Duodenal mucosa (tissue), 2 donors: ENCODE measurements around the gene NDUFAF2.

ENCODE experiments used
- H3K27ac ChIP-seq: one replicate; pipeline ENCODE4 v1.7.0; 2013; ENCODE audit warnings: low read depth, low read length
- H3K27me3 ChIP-seq, 2 donors: one replicate each; pipeline ENCODE4 v1.7.0; 2013; ENCODE audit warnings: low read length in 2 of 2, control low read depth in 1 of 2; ENCODE audit not compliant: insufficient read depth in 2 of 2, control insufficient read depth in 1 of 2
- H3K36me3 ChIP-seq, 2 donors: one replicate each; pipeline ENCODE4 v1.7.0; 2013; ENCODE audit warnings: low read length in 2 of 2, control low read depth in 1 of 2; ENCODE audit not compliant: insufficient read depth in 2 of 2, control insufficient read depth in 1 of 2
- H3K4me1 ChIP-seq, 2 donors: one replicate each; pipeline ENCODE4 v1.7.0; 2013; ENCODE audit warnings: low read length in 2 of 2, control low read depth in 1 of 2; ENCODE audit not compliant: insufficient read depth in 2 of 2, control insufficient read depth in 1 of 2
- H3K4me3 ChIP-seq, 2 donors: one replicate each; pipeline ENCODE4 v1.7.0; 2013; ENCODE audit warnings: low read length in 2 of 2, low read depth in 1 of 2
- H3K9ac ChIP-seq, 2 donors: one replicate each; pipeline ENCODE4 v1.7.0; 2013; ENCODE audit warnings: low read length in 2 of 2, low read depth in 1 of 2
- H3K9me3 ChIP-seq, 2 donors: one replicate each; pipeline ENCODE4 v1.7.0; 2013; ENCODE audit warnings: low read length in 2 of 2, control low read depth in 1 of 2; ENCODE audit not compliant: control insufficient read depth in 1 of 2

NDUFAF2 gene

GRCh38 chr5:60955239-60955638, 10.2 kb downstream of the NDUFAF2 start:
- Histone ChIP-seq H3K4me3 (no peak overlapping the region), H3K4me1 (no peaks in the 10 kb centered on the region), H3K36me3 (no peaks in the 10 kb centered on the region), H3K9me3 (peaks cover 0 to 7% of the 10 kb centered on the region in 2 donors), H3K9ac (no peak overlapping the region), H3K27me3 (no peaks in the 10 kb centered on the region), H3K27ac (no peak overlapping the region)

- no peaks in the 10 kb centered on the region for H3K4me1 ChIP-seq
- no peak overlapping the region for H3K9ac ChIP-seq
- H3K9me3 ChIP-seq = peaks cover 0 to 7% of the 10 kb centered on the region in 2 donors
- no peak overlapping the region for H3K27ac ChIP-seq
- no peaks in the 10 kb centered on the region for H3K36me3 ChIP-seq
- H3K4me3 ChIP-seq = no peak overlapping the region
- no peaks in the 10 kb centered on the region for H3K27me3 ChIP-seq
Observed at GRCh38 chr5:60958088-60958487, 13.1 kb downstream of the NDUFAF2 start.

GRCh38 chr5:60958712-60959111, 13.7 kb downstream of the NDUFAF2 start:
- no peaks in the 10 kb centered on the region for H3K36me3 ChIP-seq
- H3K4me1 ChIP-seq = no peaks in the 10 kb centered on the region
- no peaks in the 10 kb centered on the region for H3K27me3 ChIP-seq
- H3K4me3 ChIP-seq = no peak overlapping the region
- peaks cover 0 to 7% of the 10 kb centered on the region in 2 donors for H3K9me3 ChIP-seq
- no peak overlapping the region for H3K9ac ChIP-seq
- H3K27ac ChIP-seq = no peak overlapping the region

GRCh38 chr5:60959156-60959555, 14.2 kb downstream of the NDUFAF2 start:
- Histone ChIP-seq H3K9ac (no peak overlapping the region), H3K36me3 (no peaks in the 10 kb centered on the region), H3K27ac (no peak overlapping the region), H3K27me3 (no peaks in the 10 kb centered on the region), H3K4me1 (no peaks in the 10 kb centered on the region), H3K4me3 (no peak overlapping the region), H3K9me3 (peaks cover 0 to 7% of the 10 kb centered on the region in 2 donors)

- Histone ChIP-seq H3K36me3 (no peaks in the 10 kb centered on the region), H3K27me3 (no peaks in the 10 kb centered on the region)
Observed at GRCh38 chr5:60960591-60960990, 15.6 kb downstream of the NDUFAF2 start.

GRCh38 chr5:60961685-60962084, 16.7 kb downstream of the NDUFAF2 start:
- no peak overlapping the region for H3K9ac ChIP-seq
- no peaks in the 10 kb centered on the region for H3K36me3 ChIP-seq
- no peak overlapping the region for H3K27ac ChIP-seq
- peaks cover 2 to 6% of the 10 kb centered on the region in 2 donors for H3K9me3 ChIP-seq
- H3K27me3 ChIP-seq = no peaks in the 10 kb centered on the region
- no peak overlapping the region for H3K4me3 ChIP-seq
- no peaks in the 10 kb centered on the region for H3K4me1 ChIP-seq

More at GRCh38 chr5:60960591-60960990, 15.6 kb downstream of the NDUFAF2 start:
- H3K9me3 ChIP-seq = no peaks in the 10 kb centered on the region
- H3K27ac ChIP-seq = no peak overlapping the region
- no peaks in the 10 kb centered on the region for H3K4me1 ChIP-seq
- H3K9ac ChIP-seq = no peak overlapping the region
- H3K4me3 ChIP-seq = no peak overlapping the region

- Histone ChIP-seq H3K36me3 (no peaks in the 10 kb centered on the region), H3K27ac (no peak overlapping the region), H3K4me3 (no peak overlapping the region), H3K9me3 (peaks cover 0 to 20% of the 10 kb centered on the region in 2 donors), H3K27me3 (no peaks in the 10 kb centered on the region), H3K9ac (no peak overlapping the region), H3K4me1 (no peaks in the 10 kb centered on the region)
Observed at GRCh38 chr5:60972231-60972630, 27.2 kb downstream of the NDUFAF2 start.

- no peaks in the 10 kb centered on the region for H3K36me3 ChIP-seq
- H3K9ac ChIP-seq = no peak overlapping the region
- no peaks in the 10 kb centered on the region for H3K27me3 ChIP-seq
- no peak overlapping the region for H3K27ac ChIP-seq
- no peaks in the 10 kb centered on the region for H3K9me3 ChIP-seq
- H3K4me1 ChIP-seq = no peaks in the 10 kb centered on the region
- no peak overlapping the region for H3K4me3 ChIP-seq
Observed at GRCh38 chr5:60977956-60978737, 33.1 kb downstream of the NDUFAF2 start.

GRCh38 chr5:60978968-60979367, 34.0 kb downstream of the NDUFAF2 start:
- Histone ChIP-seq H3K4me3 (no peak overlapping the region), H3K27me3 (no peaks in the 10 kb centered on the region), H3K27ac (no peak overlapping the region), H3K9me3 (no peaks in the 10 kb centered on the region), H3K9ac (no peak overlapping the region), H3K36me3 (no peaks in the 10 kb centered on the region), H3K4me1 (no peaks in the 10 kb centered on the region)

- H3K4me3 ChIP-seq = no peak overlapping the region
- H3K36me3 ChIP-seq = no peaks in the 10 kb centered on the region
- H3K9ac ChIP-seq = no peak overlapping the region
- H3K9me3 ChIP-seq = no peaks in the 10 kb centered on the region
- no peaks in the 10 kb centered on the region for H3K27me3 ChIP-seq
- no peaks in the 10 kb centered on the region for H3K4me1 ChIP-seq
- H3K27ac ChIP-seq = no peak overlapping the region
Observed at GRCh38 chr5:60980511-60980910, 35.5 kb downstream of the NDUFAF2 start.
